Fibroblast of lung (primary cell): ENCODE measurements around the gene DCD. TPM values are rescaled to one million over a fixed set of nuclear protein-coding genes. Genes with fewer than 3 reads are reported as not detected.
A peak's percentile ranks its signal among the peaks of the same experiment; 100 is the strongest.

Source experiments
- DNase-seq, 2 donors: peaks; one replicate each; pipeline versions ENCODE4 v3.0.0 to v3.0.0-alpha.2; 2010; ENCODE audit warnings: low read depth in 2 of 2
- H2AFZ ChIP-seq: 2 replicates; pipeline ENCODE4 v1.5.1; 2012; ENCODE audit warnings: low read length, control low read depth, inconsistent platforms
- H3K27ac ChIP-seq: 2 replicates; pipeline ENCODE4 v1.5.1; 2011; ENCODE audit warnings: low read length, control low read depth; ENCODE audit not compliant: insufficient read depth
- H3K27me3 ChIP-seq: 2 replicates; pipeline ENCODE4 v1.5.1; 2011; ENCODE audit warnings: mild to moderate bottlenecking, low read length; ENCODE audit not compliant: control insufficient read depth, insufficient read depth
- H3K36me3 ChIP-seq: 2 replicates; pipeline ENCODE4 v1.5.1; 2011; ENCODE audit warnings: low read length; ENCODE audit not compliant: control insufficient read depth, insufficient read depth
- H3K4me1 ChIP-seq: 2 replicates; pipeline ENCODE4 v1.5.1; 2011; ENCODE audit warnings: low read length; ENCODE audit not compliant: control insufficient read depth, insufficient read depth; ENCODE audit errors: extremely low read depth
- H3K4me2 ChIP-seq: 2 replicates; pipeline ENCODE4 v1.5.1; 2011; ENCODE audit warnings: low read length, control low read depth; ENCODE audit not compliant: insufficient read depth; ENCODE audit errors: extremely low read depth
- H3K4me3 ChIP-seq, 4 experiments: fragments of 200-600 bp in 1 of 4; sonication (generic) in 1 of 4; replicated peaks in 1 of 4; 2 replicates each; pipeline ENCODE4 v1.5.1; 2011 to 2016; ENCODE audit warnings: low read length in 4 of 4, low read depth in 3 of 4, mild to moderate bottlenecking in 3 of 4, control low read depth in 2 of 4, inconsistent platforms in 1 of 4, mixed read lengths in 1 of 4; ENCODE audit not compliant: insufficient read depth in 1 of 4; ENCODE audit errors: control extremely low read depth in 1 of 4
- H3K79me2 ChIP-seq: 2 replicates; pipeline ENCODE4 v1.5.1; 2012; ENCODE audit warnings: mild to moderate bottlenecking, low read length, inconsistent platforms; ENCODE audit not compliant: control insufficient read depth, insufficient read depth
- H3K9ac ChIP-seq: 2 replicates; pipeline ENCODE4 v1.5.1; 2011; ENCODE audit warnings: mild to moderate bottlenecking, low read length, control low read depth; ENCODE audit not compliant: insufficient read depth
- H3K9me3 ChIP-seq: 2 replicates; pipeline ENCODE4 v1.5.1; 2012; ENCODE audit warnings: low read depth, low read length; ENCODE audit not compliant: control insufficient read depth, insufficient read depth
- H4K20me1 ChIP-seq: 2 replicates; pipeline ENCODE4 v1.5.1; 2011; ENCODE audit warnings: low read length; ENCODE audit not compliant: control insufficient read depth, insufficient read depth; ENCODE audit errors: extremely low read depth
- EZH2 ChIP-seq: IDR thresholded peaks from 2 replicates; pipeline ENCODE4 v1.5.1; 2012; ENCODE audit warnings: low read length, control low read depth, mild to moderate bottlenecking; ENCODE audit errors: missing control alignments
- polyA plus RNA-seq, 2 donors: library from polyadenylated mRNA; depleted of rRNA in 1 of 2; stranded (reverse) in 1 of 2; unstranded in 1 of 2; fragments of >200 nt; gene quantifications; 2 replicates each; pipeline ENCODE4 v1.2.1, GENCODE V29; 2011 to 2012; ENCODE audit warnings: missing spikeins in 1 of 2
- total RNA-seq: library from RNA; depleted of rRNA; stranded (reverse); fragments of >200 nt; gene quantifications from 2 replicates; pipeline ENCODE4 v1.2.1, GENCODE V29; 2014
- TF ChIP-seq, protein P1 (sequence below), 2 donors: IDR thresholded peaks in 1 of 2; conservative IDR thresholded peaks in 1 of 2; 1 replicate in 1 of 2; 2 replicates in 1 of 2; pipeline ENCODE4 v1.5.1; 2011 to 2012; ENCODE audit warnings: low read length in 2 of 2, control low read depth in 1 of 2, inconsistent platforms in 1 of 2, low read depth in 1 of 2, mild to moderate bottlenecking in 1 of 2

The DCD gene
- total and polyA plus RNA-seq, 2 donors (not counting 1 experiment from before 2014, with no cell fraction given), result not detected

DNA sequence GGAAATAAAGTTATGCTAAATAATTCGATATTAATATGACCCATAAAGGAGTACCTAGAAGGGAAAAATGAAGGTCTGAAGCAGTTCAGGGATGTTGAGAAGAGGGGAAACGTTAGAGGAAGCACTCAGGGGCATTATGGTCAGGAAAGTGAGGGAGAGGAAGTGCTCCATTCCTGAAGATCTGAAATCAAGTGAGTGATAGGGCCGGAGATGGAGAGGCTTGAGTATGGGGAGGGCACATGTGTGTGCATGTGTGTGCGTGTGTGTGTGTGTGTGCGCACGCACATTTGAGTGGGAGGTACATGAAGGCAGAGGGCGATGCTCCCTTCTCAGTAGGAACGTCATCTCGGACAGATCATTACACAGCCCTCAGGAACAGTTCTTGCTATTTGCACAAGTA is 4.9 kb upstream of the DCD start:
- no peak for DNase-seq
- Histone ChIP-seq H4K20me1 (no peaks in the 10 kb centered on the region), H3K4me2 (no peak overlapping the region), H2AFZ (no peak overlapping the region), H3K27ac (no peak overlapping the region), H3K36me3 (no peaks in the 10 kb centered on the region), H3K79me2 (no peaks in the 10 kb centered on the region), H3K4me1 (no peaks in the 10 kb centered on the region), H3K9ac (no peak overlapping the region), H3K4me3 (no peak overlapping the region), H3K27me3 (no peaks in the 10 kb centered on the region), H3K9me3 (no peaks in the 10 kb centered on the region)
- TF ChIP-seq EZH2, result no peak
- TF ChIP-seq, protein P1, sequence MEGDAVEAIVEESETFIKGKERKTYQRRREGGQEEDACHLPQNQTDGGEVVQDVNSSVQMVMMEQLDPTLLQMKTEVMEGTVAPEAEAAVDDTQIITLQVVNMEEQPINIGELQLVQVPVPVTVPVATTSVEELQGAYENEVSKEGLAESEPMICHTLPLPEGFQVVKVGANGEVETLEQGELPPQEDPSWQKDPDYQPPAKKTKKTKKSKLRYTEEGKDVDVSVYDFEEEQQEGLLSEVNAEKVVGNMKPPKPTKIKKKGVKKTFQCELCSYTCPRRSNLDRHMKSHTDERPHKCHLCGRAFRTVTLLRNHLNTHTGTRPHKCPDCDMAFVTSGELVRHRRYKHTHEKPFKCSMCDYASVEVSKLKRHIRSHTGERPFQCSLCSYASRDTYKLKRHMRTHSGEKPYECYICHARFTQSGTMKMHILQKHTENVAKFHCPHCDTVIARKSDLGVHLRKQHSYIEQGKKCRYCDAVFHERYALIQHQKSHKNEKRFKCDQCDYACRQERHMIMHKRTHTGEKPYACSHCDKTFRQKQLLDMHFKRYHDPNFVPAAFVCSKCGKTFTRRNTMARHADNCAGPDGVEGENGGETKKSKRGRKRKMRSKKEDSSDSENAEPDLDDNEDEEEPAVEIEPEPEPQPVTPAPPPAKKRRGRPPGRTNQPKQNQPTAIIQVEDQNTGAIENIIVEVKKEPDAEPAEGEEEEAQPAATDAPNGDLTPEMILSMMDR (conservative IDR thresholded peaks at IDR 0.05 in 1 of 2, IDR thresholded peaks at IDR 0.05 in 1 of 2; ENCODE audit: low read depth in 1 of 2, low read length in 2 of 2), result no peak

GRCh38 chr12:54650889-54651288 is 2.7 kb upstream of the DCD start:
- Histone ChIP-seq H3K27ac (no peak overlapping the region), H3K4me1 (no peaks in the 10 kb centered on the region), H3K4me3 (no peak overlapping the region), H3K79me2 (no peaks in the 10 kb centered on the region), H2AFZ (no peak overlapping the region), H3K36me3 (no peaks in the 10 kb centered on the region), H3K27me3 (no peaks in the 10 kb centered on the region), H3K4me2 (no peak overlapping the region), H3K9ac (no peak overlapping the region), H3K9me3 (no peaks in the 10 kb centered on the region), H4K20me1 (no peaks in the 10 kb centered on the region)
- no peak for TF ChIP-seq EZH2
- TF ChIP-seq, protein P1 (conservative IDR thresholded peaks at IDR 0.05 in 1 of 2, IDR thresholded peaks at IDR 0.05 in 1 of 2; ENCODE audit: low read depth in 1 of 2, low read length in 2 of 2), result no peak
- DNase-seq, result no peak

- Histone ChIP-seq H3K36me3 (no peaks in the 10 kb centered on the region), H3K4me1 (no peaks in the 10 kb centered on the region), H3K79me2 (no peaks in the 10 kb centered on the region), H3K27ac (no peak overlapping the region), H3K9me3 (no peaks in the 10 kb centered on the region), H4K20me1 (no peaks in the 10 kb centered on the region), H3K4me3 (no peak overlapping the region), H3K4me2 (no peak overlapping the region), H3K9ac (no peak overlapping the region), H2AFZ (no peak overlapping the region), H3K27me3 (no peaks in the 10 kb centered on the region)
- peak in 1 of 2 donors; percentile 8 for DNase-seq
- TF ChIP-seq EZH2, result no peak
- TF ChIP-seq, protein P1 (conservative IDR thresholded peaks at IDR 0.05 in 1 of 2, IDR thresholded peaks at IDR 0.05 in 1 of 2; ENCODE audit: low read depth in 1 of 2, low read length in 2 of 2), result no peak
Measured at GRCh38 chr12:54650409-54650808, 2.2 kb upstream of the DCD start.
